Adipose tissue (tissue), 3 donors: ENCODE measurements around the gene CYYR1. TPM values are rescaled to one million over a fixed set of nuclear protein-coding genes. Genes with fewer than 3 reads are reported as not detected.

Experiments
- H3K27ac ChIP-seq: one replicate; pipeline ENCODE4 v1.5.1; 2013; ENCODE audit warnings: low read depth, low read length
- WGBS, 3 donors: extraction: QIAGEN DNeasy Blood & Tissue Kit; methylation state at CpG; one replicate each; pipeline ENCODE4 v1.1.7; 2013; 5-methylcytosine and 5-hydroxymethylcytosine counted together
- polyA plus RNA-seq, 3 donors: library from polyadenylated mRNA; stranded (reverse); fragments of 200-250 nt; gene quantifications; one replicate each; pipeline ENCODE4 v1.2.3, GENCODE V29; 2013
- donor health status: healthy with polysubstance abuse.
- donor health status: Bipolar disorder and iron deficiency.
- donor health status: healthy.

Gene CYYR1
- polyA plus RNA-seq, 3 donors, result 3.7 to 33.6 (median 30.4) TPM

GRCh38 chr21:26451081-26451740 lies 121.9 kb downstream of the CYYR1 start:
- 70 to 96% (median 93%) methylated on average over 2 of the region's 2 CpGs for WGBS, 3 donors
- H3K27ac ChIP-seq, result no peak overlapping the region

DNA sequence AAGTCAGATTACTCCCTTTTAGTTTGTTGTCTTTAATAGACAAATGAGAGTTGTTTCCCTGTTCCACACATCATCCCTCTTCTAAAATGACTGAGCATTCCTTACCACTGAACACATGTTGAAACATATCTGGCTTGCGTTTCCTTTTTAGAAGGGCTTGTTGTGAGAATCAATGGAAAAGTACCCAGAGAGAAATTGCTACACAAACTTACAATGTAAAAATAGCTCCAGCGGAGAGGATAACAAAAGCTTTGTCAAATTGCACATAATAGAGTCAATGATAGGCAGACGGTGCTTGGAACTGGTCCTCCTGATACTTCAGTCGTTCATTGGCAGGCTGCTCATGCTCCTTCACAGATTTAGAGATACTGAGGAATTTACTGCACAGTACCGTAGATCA lies 123.9 kb downstream of the CYYR1 start:
- WGBS, 3 donors, result 51 to 63% (median 55%) methylated on average over 5 of the region's 5 CpGs
- no peak overlapping the region for H3K27ac ChIP-seq

GRCh38 chr21:26448751-26449150 lies 124.3 kb downstream of the CYYR1 start:
- no peak overlapping the region for H3K27ac ChIP-seq

GRCh38 chr21:26447932-26448475 lies 125.1 kb downstream of the CYYR1 start:
- no peak overlapping the region for H3K27ac ChIP-seq
- WGBS, 3 donors, result 44 to 67% (median 55%) methylated on average over 3 of the region's 3 CpGs

More at GRCh38 chr21:26448751-26449150, 124.3 kb downstream of the CYYR1 start:
- WGBS, 3 donors, result 77 to 89% (median 88%) methylated on average over 4 of the region's 4 CpGs

GRCh38 chr21:26445440-26445839 lies 127.6 kb downstream of the CYYR1 start:
- 86 to 88% (median 86%) methylated on average over 1 of the region's 1 CpG for WGBS, 3 donors

GRCh38 chr21:26444646-26445045 lies 128.4 kb downstream of the CYYR1 start:
- H3K27ac ChIP-seq, result no peak overlapping the region
- 42 to 100% (median 96%) methylated on average over 1 of the region's 1 CpG for WGBS, 3 donors

More at GRCh38 chr21:26445440-26445839, 127.6 kb downstream of the CYYR1 start:
- no peak overlapping the region for H3K27ac ChIP-seq

- no peak overlapping the region for H3K27ac ChIP-seq
- 80 to 100% (median 94%) methylated on average over 1 of the region's 1 CpG for WGBS, 3 donors
Observed at GRCh38 chr21:26443867-26444266, 129.2 kb downstream of the CYYR1 start.

GRCh38 chr21:26443291-26443690 lies 129.8 kb downstream of the CYYR1 start:
- 28 to 74% (median 63%) methylated on average over 1 of the region's 1 CpG for WGBS, 3 donors
- no peak overlapping the region for H3K27ac ChIP-seq

- 70 to 91% (median 85%) methylated on average over 2 of the region's 2 CpGs for WGBS, 3 donors
Observed at GRCh38 chr21:26441149-26441548, 131.9 kb downstream of the CYYR1 start.

DNA sequence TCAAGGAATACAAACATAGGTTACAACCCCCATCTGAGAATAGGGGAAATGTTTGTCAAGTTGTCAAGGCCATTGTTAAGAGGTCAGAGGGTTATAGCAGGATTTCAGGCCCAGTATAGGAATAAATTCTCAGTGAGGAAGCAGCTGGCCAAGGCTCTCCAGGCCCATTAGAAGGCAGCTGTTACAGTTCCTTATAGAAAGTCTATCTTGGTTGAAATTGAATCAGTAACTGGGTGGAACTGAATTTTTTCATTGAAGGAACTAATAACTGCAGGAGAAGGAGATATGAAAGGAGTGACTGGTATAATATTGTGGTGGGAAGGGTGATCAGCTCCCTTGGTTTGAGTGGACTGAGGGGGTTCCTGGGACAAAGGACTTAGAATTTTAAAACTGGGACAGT lies 134.1 kb downstream of the CYYR1 start:
- H3K27ac ChIP-seq, result no peak overlapping the region

More at GRCh38 chr21:26441149-26441548, 131.9 kb downstream of the CYYR1 start:
- H3K27ac ChIP-seq, result no peak overlapping the region

DNA sequence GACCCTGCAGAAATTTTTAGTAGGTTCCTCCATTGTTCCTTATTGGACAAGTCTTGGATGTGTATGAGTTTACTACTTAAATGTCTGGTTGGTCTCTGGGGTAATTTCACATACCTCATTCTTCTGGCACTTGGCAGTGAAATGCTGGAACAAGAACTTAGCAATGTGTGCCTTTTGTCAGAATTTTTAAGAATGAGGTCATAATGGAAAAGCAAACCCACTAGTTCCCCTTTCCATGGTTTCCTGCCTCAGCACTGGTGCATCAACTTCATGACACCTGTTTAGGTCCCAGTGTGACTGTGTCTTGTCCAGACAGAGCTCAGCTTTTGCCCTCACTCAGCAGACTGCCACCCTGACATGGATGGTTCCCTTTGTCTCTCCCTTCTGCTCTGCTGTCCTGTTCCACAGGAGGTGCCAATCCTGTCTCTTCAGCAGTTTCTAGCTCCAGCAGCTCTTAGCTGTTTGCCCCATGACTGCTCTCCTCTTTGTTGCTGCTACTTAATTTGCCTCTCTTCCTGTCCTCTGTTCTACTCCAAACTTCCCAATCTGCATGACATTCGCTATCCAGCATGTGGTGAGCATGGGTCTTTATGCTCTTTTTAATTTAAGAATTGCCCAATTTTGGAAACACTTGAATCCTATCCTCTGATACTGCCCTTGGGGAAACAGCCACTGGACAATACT lies 135.6 kb downstream of the CYYR1 start:
- no peak overlapping the region for H3K27ac ChIP-seq
- 67 to 88% (median 88%) methylated on average over 1 of the region's 1 CpG for WGBS, 3 donors

- no peak overlapping the region for H3K27ac ChIP-seq
- 83 to 96% (median 85%) methylated on average over 1 of the region's 1 CpG for WGBS, 3 donors
Observed at GRCh38 chr21:26433386-26433785, 139.7 kb downstream of the CYYR1 start.

GRCh38 chr21:26432410-26432809 lies 140.7 kb downstream of the CYYR1 start:
- 59 to 65% (median 64%) methylated on average over 5 of the region's 5 CpGs for WGBS, 3 donors
- no peak overlapping the region for H3K27ac ChIP-seq

DNA sequence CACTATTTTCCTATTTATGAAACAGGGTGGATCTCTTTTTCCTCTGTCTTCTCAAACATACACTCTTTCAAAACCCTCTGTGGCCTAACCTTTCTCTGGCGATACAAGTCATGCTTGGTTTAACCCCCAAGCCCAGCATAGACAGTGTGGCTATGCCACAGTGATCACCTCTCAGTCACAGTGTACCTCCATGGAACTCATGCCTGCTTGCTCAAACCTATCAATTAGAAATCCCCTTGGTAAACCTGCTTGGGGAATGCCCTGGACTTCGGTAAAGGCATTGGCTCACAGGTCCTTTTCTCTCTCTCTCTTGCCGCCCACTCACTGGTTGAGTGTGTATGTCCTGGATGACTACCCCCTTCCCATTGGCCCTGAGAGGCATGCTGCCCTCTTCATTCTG lies 147.5 kb downstream of the CYYR1 start:
- H3K27ac ChIP-seq, result no peak overlapping the region
- WGBS, 3 donors, result 84 to 94% (median 94%) methylated on average over 3 of the region's 3 CpGs

- 74 to 94% (median 78%) methylated on average over 6 of the region's 6 CpGs for WGBS, 3 donors
- no peak overlapping the region for H3K27ac ChIP-seq
Observed at GRCh38 chr21:26423511-26423910, 149.6 kb downstream of the CYYR1 start.

DNA sequence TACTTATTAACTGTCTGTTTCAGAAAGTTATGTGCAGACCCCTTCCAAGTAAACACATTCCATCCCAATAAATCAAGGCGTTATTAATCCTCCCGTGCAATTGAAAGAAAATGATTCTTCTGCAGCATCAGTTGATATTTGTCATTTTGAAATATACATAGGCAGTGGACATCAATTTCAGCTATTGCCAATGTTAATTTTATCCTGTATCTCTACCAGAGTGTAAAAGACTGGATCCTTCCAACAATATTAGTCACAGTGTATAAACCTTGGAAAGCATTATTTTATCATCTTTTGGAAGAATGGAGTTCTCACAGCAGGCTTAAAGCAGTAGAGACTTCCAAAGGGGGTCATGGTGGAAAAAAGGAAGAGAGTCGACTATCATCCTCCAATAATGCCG lies 150.4 kb downstream of the CYYR1 start:
- 57 to 85% (median 74%) methylated on average over 4 of the region's 4 CpGs for WGBS, 3 donors
- H3K27ac ChIP-seq, result no peak overlapping the region

DNA sequence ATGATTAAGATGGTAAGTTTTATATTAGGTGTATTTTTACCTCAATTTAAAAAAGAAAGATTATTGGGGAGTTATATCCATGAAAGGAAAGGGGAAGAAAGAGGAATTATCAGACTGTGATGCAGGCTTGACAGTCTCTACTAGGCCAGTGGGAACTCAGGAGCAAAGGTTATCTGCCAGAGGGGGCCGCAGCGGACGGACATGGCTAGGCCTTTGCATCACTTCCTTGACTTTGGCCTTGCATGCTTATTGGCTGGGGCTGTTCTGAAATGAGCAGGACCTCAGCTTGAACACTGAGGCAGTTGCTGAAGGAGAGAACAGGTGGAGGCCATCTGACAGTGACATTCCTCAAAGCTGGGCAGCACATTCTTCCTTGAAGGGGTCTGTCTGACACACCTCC lies 150.9 kb downstream of the CYYR1 start:
- H3K27ac ChIP-seq, result no peak overlapping the region
- WGBS, 3 donors, result 56 to 86% (median 73%) methylated on average over 3 of the region's 3 CpGs

- 79 to 91% (median 85%) methylated on average over 1 of the region's 1 CpG for WGBS, 3 donors
- H3K27ac ChIP-seq, result no peak overlapping the region
Observed at GRCh38 chr21:26421724-26422123, 151.4 kb downstream of the CYYR1 start.
